NCI-H69 (cell line): Measurements from ENCODE around the gene PSG2.
A peak's percentile ranks its signal among the peaks of the same experiment; 100 is the strongest.
"Not testable (repeated sequence)": the region's sequence is repeated elsewhere in the genome, so short reads cannot be mapped to it uniquely, and the experiment has no call there.

Source experiments
- DNase-seq: peaks from one replicate; lab custom pipeline; 2025; lab: John Stamatoyannopoulos, UW

PSG2 gene

DNA sequence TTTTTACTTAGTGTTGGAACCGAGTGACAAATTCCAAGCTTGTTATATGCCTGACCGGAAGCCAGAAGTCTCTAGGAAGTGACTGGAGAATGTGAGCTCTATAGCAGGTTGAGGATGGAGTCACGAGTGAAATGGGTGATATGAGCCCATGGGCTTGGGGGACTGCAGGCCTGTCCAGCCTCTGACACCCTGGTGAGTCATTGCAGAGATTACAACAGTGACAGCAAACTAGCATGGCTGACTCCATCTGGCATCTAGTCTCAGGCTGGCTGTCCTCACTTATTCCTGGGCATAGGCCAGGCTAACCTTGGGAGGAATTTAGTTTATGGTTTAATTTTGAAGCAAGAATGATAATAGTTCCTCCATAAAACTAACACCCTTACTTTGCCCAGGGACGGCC, 4.6 kb downstream of the PSG2 start:
- DNase-seq: not testable (repeated sequence)

DNA sequence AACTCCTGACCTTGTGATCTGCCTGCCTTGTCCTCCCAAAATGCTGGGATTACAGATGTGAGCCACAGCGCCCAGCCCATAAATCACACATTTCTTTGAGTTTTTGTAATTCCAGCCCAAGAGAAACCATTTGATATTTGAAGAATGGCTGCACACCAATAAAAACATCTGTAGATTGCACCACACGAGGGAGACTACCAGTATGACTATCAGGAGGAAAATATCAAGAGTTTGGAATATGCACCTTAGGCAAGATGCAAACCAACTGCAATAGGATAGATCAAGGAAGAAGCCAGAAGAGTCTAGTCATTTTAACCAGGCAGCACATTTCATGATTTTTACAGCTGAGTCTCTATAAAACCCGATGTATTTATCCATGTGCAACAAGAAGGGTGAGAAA, 20.1 kb downstream of the PSG2 start:
- not testable (repeated sequence) for DNase-seq

DNA sequence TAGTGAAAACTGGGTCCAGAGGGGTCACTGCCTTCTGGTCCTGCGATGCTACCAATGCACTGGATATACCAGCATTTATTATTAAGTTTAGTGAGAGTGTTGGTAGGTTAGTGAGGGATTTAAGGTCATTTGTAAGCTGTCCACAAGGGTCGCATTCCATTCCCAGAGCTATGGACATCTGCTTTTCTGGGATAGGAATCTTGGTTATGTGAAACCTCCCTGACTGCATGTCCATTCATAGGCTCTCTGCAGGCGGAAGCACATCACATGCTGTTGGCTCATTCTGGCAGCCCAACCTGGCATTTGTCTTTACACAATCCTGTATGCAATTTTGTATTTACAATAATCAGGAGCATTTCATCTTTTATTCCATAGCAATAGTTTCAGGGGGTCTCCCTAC, 21.2 kb downstream of the PSG2 start:
- DNase-seq: not testable (repeated sequence)

DNA sequence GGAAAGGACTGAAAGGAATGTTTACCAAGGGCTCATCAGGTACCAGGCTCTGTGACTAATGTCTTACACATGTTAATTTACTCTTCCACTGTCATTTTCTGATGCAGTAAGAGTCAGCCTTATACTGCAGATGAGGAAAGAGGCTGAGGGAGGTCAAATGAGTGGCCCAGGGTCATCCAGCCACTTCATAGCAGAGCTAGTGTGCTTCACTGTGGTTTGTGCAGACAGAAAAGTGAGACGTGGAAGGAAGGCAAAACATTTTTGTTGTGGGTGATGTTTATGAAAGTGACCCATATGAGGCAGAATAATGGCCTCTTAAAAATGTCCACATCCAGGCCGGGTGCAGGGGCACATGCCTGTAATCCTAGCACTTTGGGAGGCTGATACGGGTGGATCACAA, 22.2 kb downstream of the PSG2 start:
- not testable (repeated sequence) for DNase-seq

DNA sequence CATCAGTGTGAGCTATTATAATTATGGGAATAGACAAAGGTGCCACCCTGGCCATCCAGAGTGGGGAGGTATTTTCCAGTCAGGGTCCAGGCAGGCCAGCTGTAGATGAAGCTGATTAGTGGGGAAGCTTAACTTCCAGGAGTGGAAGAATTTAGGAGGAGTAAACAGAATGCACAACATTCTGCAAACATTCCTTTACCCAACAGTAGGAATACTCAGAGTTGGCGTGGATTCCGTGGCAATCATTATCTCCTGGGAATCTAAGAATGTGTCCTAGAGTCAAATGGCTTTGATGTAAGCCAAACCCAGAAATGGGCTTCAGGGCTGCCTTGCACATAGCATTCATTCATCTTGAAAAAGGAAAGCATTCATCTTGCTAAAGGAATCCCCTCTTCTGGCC, 23.0 kb downstream of the PSG2 start:
- DNase-seq: not testable (repeated sequence)

DNA sequence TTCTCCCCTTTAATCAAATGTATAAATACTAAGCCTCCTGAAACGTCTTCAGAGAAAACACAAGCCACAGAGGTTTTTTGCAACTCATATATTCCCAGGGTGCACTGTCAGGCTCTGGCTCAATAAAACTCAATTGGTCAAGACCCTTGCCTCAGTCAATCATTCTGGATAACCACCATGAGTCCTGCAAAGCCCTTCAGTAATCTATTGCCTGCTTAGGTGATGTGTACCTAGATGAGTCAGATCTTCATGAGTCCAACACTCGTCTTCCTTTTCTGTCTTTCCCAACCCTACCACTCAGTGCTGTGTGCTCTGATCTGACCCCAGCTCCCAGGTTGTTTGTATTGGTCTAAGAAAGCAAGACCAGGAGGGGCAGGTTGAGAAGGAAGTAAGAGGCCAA, 24.1 kb downstream of the PSG2 start:
- DNase-seq: not testable (repeated sequence)

DNA sequence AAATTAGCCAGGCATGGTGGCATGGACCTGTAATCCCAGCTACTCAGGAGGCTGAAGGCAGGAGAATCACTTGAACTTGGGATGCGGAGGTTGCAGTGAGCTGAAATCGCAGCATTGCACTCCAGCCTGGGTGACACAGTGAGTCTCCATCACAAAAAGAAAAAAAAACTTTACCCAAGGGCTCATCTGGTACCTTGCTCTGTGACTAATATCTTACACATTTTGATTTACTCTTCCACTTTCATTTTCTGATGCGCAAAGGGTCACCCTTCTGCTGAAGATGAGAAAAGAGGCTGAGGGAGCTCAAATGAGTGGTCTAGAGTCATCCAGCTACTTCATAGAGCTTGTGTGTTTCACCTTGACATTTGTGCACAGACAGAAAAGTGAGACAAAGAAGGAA, 34.5 kb downstream of the PSG2 start:
- not testable (repeated sequence) for DNase-seq

DNA sequence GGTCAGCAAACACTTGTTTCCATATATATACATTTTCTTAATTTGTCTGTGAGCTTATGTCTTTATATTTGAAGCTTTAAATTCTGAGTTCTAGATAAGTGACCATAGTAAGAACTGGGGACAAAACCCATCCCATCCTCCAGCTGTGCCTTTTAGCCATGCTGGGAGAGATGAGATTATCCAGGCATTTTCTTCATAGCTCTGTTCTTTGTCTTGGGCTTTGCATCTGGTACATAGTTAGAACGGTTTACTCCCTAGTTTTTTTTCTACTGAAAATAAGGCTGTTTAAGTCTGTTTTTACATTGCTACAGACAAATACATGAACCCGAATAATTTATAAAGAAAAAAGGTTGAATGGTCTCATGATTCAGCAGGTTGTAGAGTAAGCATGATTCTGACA, 35.9 kb downstream of the PSG2 start:
- DNase-seq: not testable (repeated sequence)

DNA sequence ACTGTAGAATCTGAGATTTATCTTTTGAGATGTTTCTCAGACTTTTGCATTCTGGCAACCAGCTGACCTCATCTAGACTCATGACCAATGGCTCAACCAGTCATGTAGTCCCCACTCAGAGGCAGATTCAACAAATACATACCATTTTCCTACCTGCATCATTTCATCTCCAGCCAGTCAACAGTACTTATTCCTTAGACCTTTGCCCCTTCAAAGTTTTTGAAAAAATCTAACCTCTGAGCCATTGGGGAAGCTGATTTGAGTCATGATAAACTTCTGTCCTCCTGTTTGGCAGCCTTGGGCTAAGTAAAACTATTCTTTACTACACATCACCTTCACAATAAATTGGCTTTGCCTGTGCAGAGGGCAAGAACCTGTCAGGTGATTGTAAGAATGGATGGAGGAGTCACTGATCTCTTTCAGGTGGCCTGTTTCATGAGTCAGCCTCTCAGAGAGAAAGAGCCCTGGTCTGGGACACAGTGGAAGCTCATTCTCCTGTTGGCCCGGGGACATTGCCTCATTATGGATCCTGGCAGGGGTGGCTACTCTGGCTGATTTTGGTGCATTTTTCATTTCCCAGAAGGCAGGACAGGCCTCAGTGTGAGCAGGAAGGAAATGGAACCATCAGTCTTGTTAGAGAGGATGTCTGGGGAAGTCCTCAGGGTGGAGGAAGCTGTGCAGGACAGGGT, 38.9 kb downstream of the PSG2 start:
- DNase-seq: not testable (repeated sequence)

DNA sequence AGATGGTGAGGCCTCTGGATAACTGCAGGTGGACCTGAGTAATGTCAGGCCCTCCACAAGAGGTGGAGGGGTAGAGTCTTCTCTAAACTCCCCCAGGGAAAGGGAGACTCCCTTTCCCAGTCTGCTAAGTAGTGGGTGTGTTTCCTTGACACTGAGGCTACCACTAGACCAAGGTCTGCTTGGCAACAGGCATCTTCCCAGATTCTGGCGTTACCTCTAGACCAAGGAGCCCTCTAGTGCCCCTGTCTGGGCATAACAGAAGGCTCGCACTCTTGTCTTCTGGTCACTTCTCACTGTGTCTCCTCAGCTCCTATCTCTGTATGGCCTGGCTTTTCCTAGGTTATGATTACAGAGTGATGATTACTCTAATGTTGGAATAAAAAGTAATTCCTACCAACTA, 50.9 kb downstream of the PSG2 start:
- peak; percentile 6 for DNase-seq

DNA sequence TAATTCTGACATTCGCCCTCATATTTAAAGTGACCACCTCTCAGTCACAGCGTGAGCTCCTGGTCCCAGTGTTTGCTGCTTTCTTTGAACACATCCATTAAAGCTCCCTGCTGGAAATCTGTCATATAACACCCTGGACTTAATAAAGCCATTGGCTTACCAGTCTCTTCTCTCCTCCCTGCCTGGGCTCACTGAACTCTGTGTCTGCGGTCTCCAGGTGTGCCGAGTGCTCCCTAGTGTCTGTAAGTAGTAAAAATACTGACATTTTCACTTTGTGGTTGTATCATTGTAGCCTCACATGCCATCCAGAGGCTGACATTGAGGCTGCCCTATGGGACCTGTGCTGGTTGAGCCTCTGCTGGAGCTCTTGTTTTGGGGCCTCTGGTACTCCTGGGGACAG, 53.6 kb downstream of the PSG2 start:
- DNase-seq: no peak

DNA sequence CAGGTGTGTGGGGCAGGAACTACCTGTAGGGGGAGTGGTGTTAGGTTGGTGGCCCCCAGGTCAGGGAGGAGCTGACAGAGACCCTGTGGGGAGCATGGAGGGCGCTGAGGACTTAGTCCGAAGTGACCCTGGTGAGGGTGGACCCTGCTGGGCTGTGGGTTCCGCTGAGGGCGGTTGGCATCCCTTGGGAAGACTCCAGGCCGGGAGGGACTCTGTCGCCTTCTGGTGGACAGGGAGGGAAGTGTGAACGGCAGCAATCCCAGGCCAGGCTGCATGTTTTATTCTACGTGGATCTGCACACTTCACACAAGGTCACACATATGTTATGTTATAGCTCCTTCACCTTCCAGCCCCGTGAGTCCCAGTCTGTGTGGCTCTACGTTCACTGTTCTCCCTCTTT, 54.5 kb downstream of the PSG2 start:
- DNase-seq: not testable (repeated sequence)

DNA sequence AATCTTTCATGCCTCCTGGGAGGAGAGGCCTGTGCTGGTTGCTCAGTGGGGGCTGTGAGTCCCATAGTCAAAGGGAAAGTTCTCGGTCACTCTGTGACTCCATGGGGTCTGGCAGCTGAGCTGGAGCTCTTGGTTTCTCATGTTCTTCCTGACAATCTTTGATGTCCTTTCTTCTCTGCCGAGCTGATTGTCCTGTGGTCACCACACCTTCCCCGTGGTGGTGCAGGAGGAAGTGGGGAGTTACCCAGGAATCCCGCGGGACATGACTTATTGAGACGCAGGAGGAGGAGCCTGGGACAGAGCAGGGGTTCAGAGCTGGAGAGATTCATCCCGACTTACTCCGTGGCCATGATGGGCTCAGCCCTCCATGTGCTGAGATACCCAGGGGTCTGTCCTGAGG, 55.4 kb downstream of the PSG2 start:
- DNase-seq: not testable (repeated sequence)

DNA sequence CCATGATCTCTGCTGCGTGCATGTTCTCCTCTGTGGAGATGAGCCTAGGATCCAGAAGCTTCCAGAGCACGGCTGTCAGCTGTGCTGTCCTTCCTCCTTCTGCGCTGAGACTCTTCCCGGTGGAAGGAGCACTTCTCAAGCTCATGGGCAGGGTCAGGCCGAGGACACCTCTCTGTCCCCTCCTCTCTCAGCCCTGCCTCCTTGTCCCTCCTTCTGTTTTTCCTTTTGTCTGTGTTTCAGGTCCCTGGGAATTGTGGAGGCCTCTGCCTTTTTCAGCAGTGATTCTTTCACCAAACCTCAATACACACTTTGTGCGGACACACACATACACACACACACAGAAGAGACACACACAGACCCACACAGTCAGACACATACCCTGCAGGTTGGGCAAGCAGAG, 56.1 kb downstream of the PSG2 start, which contains the start of gene PSG11:
TSS of gene PSG11 (minus strand) at position 101 of the 400 bp plus-strand sequence. CDS start at position 4, 97 bp downstream.
- DNase-seq: not testable (repeated sequence)

DNA sequence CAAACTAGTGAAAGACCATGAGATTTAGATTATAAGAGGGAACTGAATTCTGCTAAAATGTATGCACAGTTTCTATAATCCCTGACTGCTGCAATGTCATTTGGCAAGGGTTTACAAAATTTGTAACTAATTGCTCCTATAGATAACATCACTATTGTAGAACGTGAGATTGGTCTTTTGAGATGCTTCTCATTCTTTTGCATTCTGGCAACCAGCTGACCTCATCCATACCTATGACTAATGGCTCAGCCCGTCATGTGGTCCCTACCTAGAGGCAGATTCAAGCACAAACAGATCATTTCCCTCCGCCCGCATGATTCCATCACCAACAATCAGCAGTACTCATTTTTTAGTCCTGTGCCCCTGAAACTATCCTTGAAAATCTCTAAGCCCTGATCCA, 60.4 kb downstream of the PSG2 start:
- DNase-seq: not testable (repeated sequence)

DNA sequence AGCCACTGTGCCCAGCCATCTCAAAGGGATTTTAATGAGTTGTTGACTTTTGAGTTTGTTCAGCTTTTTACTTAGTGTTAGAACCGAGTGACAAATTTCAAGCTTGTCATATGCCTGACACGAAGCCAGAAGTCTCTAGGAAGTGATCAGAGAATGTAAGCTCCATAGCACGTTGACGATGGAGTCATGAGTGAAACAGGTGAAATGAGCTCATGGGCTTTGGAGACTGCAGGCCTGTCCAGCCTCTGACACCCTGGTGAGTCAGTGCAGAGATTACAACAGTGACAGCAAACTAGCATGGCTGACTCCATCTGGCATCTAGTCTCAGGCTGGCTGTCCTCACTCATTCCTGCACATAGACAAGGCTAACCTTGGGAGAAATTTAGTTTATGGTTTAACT, 60.9 kb downstream of the PSG2 start:
- DNase-seq: not testable (repeated sequence)

DNA sequence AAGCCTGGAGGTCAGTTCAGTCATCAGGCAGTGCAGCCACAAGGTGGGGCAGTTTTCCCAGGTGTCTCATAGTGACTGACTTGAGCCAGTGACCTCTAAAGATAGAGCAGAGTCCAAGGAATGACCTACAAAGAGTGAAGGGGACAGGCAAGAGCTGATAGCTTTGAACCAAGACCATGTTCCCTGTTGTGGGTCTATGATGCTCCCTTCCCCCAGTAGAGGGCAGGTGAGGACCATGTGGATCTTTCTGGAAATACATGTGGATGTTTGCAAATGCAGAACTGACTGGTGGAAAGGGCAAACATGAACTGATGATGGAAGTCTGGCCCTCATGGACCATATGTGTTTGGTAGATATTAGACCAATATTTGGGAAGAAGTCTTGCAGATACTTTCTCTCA, 62.9 kb downstream of the PSG2 start:
- not testable (repeated sequence) for DNase-seq
